ENCODE results near the gene SCYGR2.

Gene SCYGR2

GRCh38 chr2:227614246-227614645 is 15.6 kb downstream of the SCYGR2 start:
- DNase-seq: no peak

GRCh38 chr2:227614740-227615139 is 16.0 kb downstream of the SCYGR2 start, which contains the start of gene SCYGR3:
Gene SCYGR3 (minus strand): TSS chr2:227614840. CDS start chr2:227614840, 0 bp downstream.
- no peak for DNase-seq

- DNase-seq: no peak
These were observed 16.5 kb downstream of the SCYGR2 start for GRCh38 chr2:227615181-227615580.

- DNase-seq: no peak
These were observed 17.2 kb downstream of the SCYGR2 start for GRCh38 chr2:227615906-227616305.

DNA sequence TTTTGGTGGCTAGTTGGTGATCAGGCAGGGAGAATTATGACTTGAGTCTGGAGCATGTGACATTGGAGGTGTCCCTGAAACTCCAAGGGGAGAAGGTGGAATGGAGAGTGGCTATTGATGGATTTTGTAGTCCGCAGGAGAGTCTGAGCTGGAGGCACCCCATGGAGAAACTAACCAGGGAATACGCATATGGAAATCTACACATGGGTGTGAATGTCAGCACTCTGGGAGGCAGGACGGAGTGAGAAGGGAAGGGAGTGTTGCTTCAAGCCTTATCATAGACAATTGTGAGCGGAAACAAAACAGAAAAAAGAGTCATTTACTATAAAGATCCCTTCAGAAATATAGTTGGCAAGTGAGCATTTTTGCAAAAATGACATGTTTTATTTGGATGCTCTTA is 17.9 kb downstream of the SCYGR2 start:
- DNase-seq: no peak

- no peak for DNase-seq
These were observed 18.9 kb downstream of the SCYGR2 start, which contains the start of gene SCYGR4 for GRCh38 chr2:227617316-227618230. Gene SCYGR4 (plus strand): TSS chr2:227617498. CDS start chr2:227617498, 0 bp downstream.

- DNase-seq: no peak
These were observed 24.5 kb downstream of the SCYGR2 start for GRCh38 chr2:227623226-227623625.

DNA sequence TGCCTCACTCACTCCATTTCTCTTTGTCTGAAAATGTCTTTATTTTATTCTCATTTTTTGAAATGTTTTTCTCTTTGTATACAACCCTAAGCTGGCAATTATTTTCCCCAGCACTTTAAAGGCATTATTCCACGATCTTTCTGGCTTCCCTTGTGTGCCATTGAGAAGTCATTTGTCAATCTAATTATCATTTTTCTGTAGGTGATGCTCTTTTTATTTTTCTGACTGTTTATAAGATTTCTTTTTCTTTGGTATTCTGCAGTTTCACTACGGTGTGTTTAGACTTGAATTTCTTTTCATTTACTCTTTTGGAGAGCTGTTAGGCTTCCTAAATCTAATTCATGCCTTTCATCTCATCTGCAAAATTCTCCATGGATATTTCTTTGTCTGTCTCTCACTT is 26.7 kb downstream of the SCYGR2 start:
- no peak for DNase-seq

DNA sequence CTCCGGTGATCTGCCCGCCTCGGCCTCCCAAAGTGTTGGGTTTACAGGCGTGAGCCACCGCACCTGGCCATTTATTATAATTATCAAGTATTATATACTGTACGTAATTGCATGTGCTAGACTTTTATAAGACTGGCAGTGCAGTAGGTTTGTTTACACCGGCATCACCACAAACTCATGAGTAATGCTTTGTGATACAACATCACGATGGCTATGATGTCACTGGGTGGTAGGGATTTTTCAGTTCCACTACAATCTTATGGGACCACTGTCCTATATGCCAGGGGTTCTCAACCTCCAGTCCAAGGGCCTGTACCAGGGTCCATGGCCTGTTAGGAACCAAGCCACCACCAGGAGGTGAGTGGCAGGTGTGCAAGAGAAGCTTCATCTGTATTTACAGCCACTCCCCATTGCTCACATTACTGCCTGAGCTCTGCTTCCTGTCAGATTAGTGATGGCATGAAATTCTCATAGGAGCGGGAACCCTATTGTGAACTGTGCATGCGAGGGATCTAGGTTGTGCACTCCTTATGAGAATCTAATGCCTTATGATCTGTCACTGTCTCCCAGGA is 28.0 kb downstream of the SCYGR2 start:
- DNase-seq: no peak

- no peak for DNase-seq
These were observed 29.1 kb downstream of the SCYGR2 start for GRCh38 chr2:227627769-227628168.

GRCh38 chr2:227629435-227629834 is 30.7 kb downstream of the SCYGR2 start:
- DNase-seq: no peak

DNA sequence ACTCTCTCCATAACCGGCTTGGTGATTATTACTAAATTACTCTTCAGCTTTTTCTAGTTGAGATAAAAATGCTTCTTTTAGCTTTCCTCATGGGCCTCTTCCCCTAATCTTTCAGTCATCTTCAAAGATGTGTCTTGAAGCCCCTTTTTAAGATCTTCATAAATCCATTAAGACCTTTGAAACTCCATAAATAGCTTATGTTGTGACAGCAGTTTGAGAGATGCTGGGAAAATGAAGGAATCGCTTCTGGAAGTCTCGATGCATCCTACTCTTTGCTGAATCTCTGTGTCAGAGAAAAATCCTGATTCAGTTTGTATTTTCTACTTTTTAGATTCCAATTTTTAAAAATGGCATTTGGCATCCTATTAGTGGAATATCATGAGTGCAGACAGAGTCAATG is 31.6 kb downstream of the SCYGR2 start:
- no peak for DNase-seq

- DNase-seq: no peak
These were observed 34.1 kb downstream of the SCYGR2 start for GRCh38 chr2:227632827-227633226.

DNA sequence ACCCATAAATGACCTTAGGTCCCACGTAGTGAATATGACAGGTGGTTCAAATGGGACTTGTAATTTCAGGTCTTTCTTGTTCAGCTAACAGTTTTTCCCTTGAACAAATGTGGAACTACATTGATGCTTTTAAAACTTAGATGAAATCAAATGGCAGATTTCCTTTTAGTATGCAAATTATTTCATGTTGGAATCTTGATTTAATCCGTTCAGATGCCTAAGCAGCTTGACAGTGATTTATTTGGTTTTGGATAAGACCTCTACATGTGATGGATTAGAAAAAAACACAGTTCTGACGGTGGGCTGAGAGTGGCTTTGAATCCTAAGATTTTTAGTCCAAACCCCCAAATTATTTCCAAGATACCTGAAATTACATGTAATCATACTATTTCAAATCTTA is 35.5 kb downstream of the SCYGR2 start:
- no peak for DNase-seq

DNA sequence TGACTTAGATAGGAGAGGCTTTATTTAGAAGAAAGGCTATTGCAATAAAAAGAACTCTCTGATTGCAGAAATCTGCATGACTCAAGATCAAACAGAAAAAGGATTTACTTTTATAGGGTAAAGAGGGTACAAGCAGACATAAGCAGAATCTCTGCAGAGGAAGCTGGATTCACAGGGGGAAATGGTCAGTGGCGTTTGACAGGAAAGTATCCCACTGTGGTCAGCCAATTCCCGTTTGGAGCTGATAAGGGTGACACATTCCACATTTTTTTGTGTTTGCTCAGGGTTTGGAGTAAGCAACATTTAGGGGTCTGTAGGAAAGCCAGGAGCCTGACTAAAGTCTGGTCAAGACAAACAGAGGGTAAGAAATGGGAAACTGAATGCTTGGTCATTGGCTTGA is 44.0 kb downstream of the SCYGR2 start:
- DNase-seq: no peak

GRCh38 chr2:227643990-227644551 is 45.4 kb downstream of the SCYGR2 start:
- no peak for DNase-seq

Measured in stimulated activated naive CD4-positive, alpha-beta T cell (primary cell).